Measurements from ENCODE around the gene B4GALNT4. TPM values are rescaled to one million over a fixed set of nuclear protein-coding genes. Genes with fewer than 3 reads are reported as not detected.
"Not testable (repeated sequence)": the region's sequence is repeated elsewhere in the genome, so short reads cannot be mapped to it uniquely, and the experiment has no call there.

Gene B4GALNT4
- total RNA-seq, 1 donor from 2014 or later: 0.28 TPM

GRCh38 chr11:417652-418342, 48.5 kb downstream of the B4GALNT4 start:
- ATAC-seq (no peak), DNase-seq (ENCODE audit: low spot score) (no peak)

GRCh38 chr11:418343-419247, 49.3 kb downstream of the B4GALNT4 start:
- no peak for DNase-seq (ENCODE audit: low spot score)
- no peak for ATAC-seq

- ATAC-seq (no peak), DNase-seq (ENCODE audit: low spot score) (no peak)
These were observed 50.1 kb downstream of the B4GALNT4 start for GRCh38 chr11:419248-420005.

- ATAC-seq: no peak
- no peak for DNase-seq (ENCODE audit: low spot score)
These were observed 51.0 kb downstream of the B4GALNT4 start for GRCh38 chr11:420054-420910.

GRCh38 chr11:420911-421321, 51.6 kb downstream of the B4GALNT4 start:
- no peak for ATAC-seq
- DNase-seq (ENCODE audit: low spot score): no peak

- no peak for DNase-seq (ENCODE audit: low spot score)
- ATAC-seq: no peak
These were observed 53.0 kb downstream of the B4GALNT4 start for GRCh38 chr11:422249-422656.

GRCh38 chr11:424232-424631, 54.9 kb downstream of the B4GALNT4 start:
- ATAC-seq (no peak), DNase-seq (ENCODE audit: low spot score) (no peak)

GRCh38 chr11:424766-425165, 55.5 kb downstream of the B4GALNT4 start:
- not testable (repeated sequence) for ATAC-seq; DNase-seq (ENCODE audit: low spot score)

- ATAC-seq (no peak), DNase-seq (ENCODE audit: low spot score) (no peak)
These were observed 56.0 kb downstream of the B4GALNT4 start for GRCh38 chr11:425301-425700.

GRCh38 chr11:426851-427250, 57.6 kb downstream of the B4GALNT4 start:
- ATAC-seq (no peak), DNase-seq (ENCODE audit: low spot score) (no peak)

GRCh38 chr11:428295-428694, 59.0 kb downstream of the B4GALNT4 start:
- DNase-seq (ENCODE audit: low spot score) (no peak), ATAC-seq (no peak)

GRCh38 chr11:429391-429790, 60.1 kb downstream of the B4GALNT4 start:
- no peak for DNase-seq (ENCODE audit: low spot score)

GRCh38 chr11:429931-430456, 60.7 kb downstream of the B4GALNT4 start:
- no peak for DNase-seq (ENCODE audit: low spot score)
- no peak for ATAC-seq

More at GRCh38 chr11:429391-429790, 60.1 kb downstream of the B4GALNT4 start:
- no peak for ATAC-seq

Other genes starting within 250 kb of the B4GALNT4 start
- not detected for gene SCGB1C1, start 176.4 kb upstream of the B4GALNT4 start, total RNA-seq
- gene BET1L, start 162.1 kb upstream of the B4GALNT4 start, total RNA-seq: 33.6 TPM
- gene RIC8A, start 161.8 kb upstream of the B4GALNT4 start, total RNA-seq: 31.4 TPM
- 21.4 TPM for gene SIRT3, start 133.2 kb upstream of the B4GALNT4 start, total RNA-seq
- gene PSMD13, start 132.5 kb upstream of the B4GALNT4 start, total RNA-seq: 49.5 TPM
- gene NLRP6, start 91.1 kb upstream of the B4GALNT4 start, total RNA-seq: 1.9 TPM
- gene PGGHG, start 80.4 kb upstream of the B4GALNT4 start, total RNA-seq: 37.0 TPM
- not detected for gene IFITM5, start 70.0 kb upstream of the B4GALNT4 start, total RNA-seq
- 354 TPM for gene IFITM2, start 61.7 kb upstream of the B4GALNT4 start, total RNA-seq
- 29.2 TPM for gene IFITM1, start 55.5 kb upstream of the B4GALNT4 start, total RNA-seq
- 488 TPM for gene IFITM3, start 48.6 kb upstream of the B4GALNT4 start, total RNA-seq
- gene PKP3, start 24.7 kb downstream of the B4GALNT4 start, total RNA-seq: 1.2 TPM
- 96.2 TPM for gene SIGIRR, start 45.5 kb downstream of the B4GALNT4 start, total RNA-seq
- 0.83 TPM for gene ANO9, start 72.5 kb downstream of the B4GALNT4 start, total RNA-seq
- 10.2 TPM for gene PTDSS2, start 80.8 kb downstream of the B4GALNT4 start, total RNA-seq
- gene RNH1, start 137.7 kb downstream of the B4GALNT4 start, total RNA-seq: 85.4 TPM
- gene HRAS, start 166.1 kb downstream of the B4GALNT4 start, total RNA-seq: 12.9 TPM
- 0.93 TPM for gene LRRC56, start 168.0 kb downstream of the B4GALNT4 start, total RNA-seq
- 13.4 TPM for gene LMNTD2, start 191.2 kb downstream of the B4GALNT4 start, total RNA-seq
- gene RASSF7, start 191.5 kb downstream of the B4GALNT4 start, total RNA-seq: 36.6 TPM
- 25.4 TPM for gene PHRF1, start 207.0 kb downstream of the B4GALNT4 start, total RNA-seq
- gene IRF7, start 246.5 kb downstream of the B4GALNT4 start, total RNA-seq: 38.5 TPM

All from left lobe of liver (tissue), 2 donors.